ENCODE results near the gene KIF5B.
"Not testable (repeated sequence)": the region's sequence is repeated elsewhere in the genome, so short reads cannot be mapped to it uniquely, and the experiment has no call there.

KIF5B gene

GRCh38 chr10:31990937-31991336 is 65.3 kb downstream of the KIF5B start:
- no peak for TF ChIP-seq CTCF (conservative IDR thresholded peaks at IDR 0.05; ENCODE audit: low read depth, low read length)
- H3K4me3 ChIP-seq (IDR thresholded peaks at IDR 0.05; ENCODE audit: insufficient read depth, low read depth, low read length) = no peak overlapping the region
- no peaks in the 10 kb centered on the region for H3K79me2 ChIP-seq (ENCODE audit: insufficient read depth, low read depth)
- H3K4me2 ChIP-seq = no peak overlapping the region
- no peak overlapping the region for H3K9ac ChIP-seq
- H2AFZ ChIP-seq (ENCODE audit: low read depth) = no peak overlapping the region
- H3K27ac ChIP-seq = no peak overlapping the region
- H4K20me1 ChIP-seq (ENCODE audit: insufficient read depth) = no peaks in the 10 kb centered on the region
- H3K36me3 ChIP-seq (ENCODE audit: insufficient read depth) = no peaks in the 10 kb centered on the region
- H3K27me3 ChIP-seq (ENCODE audit: insufficient read depth, low read depth) = no peaks in the 10 kb centered on the region
- no peaks in the 10 kb centered on the region for H3K4me1 ChIP-seq (ENCODE audit: low read depth, poor library complexity, severe bottlenecking)

GRCh38 chr10:31987786-31988185 is 68.4 kb downstream of the KIF5B start:
- not testable (repeated sequence) for H3K27me3 ChIP-seq (ENCODE audit: insufficient read depth, low read depth); H2AFZ ChIP-seq (ENCODE audit: low read depth); H3K4me1 ChIP-seq (ENCODE audit: low read depth, poor library complexity, severe bottlenecking); H3K36me3 ChIP-seq (ENCODE audit: insufficient read depth); H3K9ac ChIP-seq; H3K4me3 ChIP-seq (IDR thresholded peaks at IDR 0.05; ENCODE audit: insufficient read depth, low read depth, low read length); H3K4me2 ChIP-seq; H4K20me1 ChIP-seq (ENCODE audit: insufficient read depth); H3K27ac ChIP-seq; H3K79me2 ChIP-seq (ENCODE audit: insufficient read depth, low read depth)

- no peaks in the 10 kb centered on the region for H3K36me3 ChIP-seq (ENCODE audit: insufficient read depth)
- TF ChIP-seq CTCF (conservative IDR thresholded peaks at IDR 0.05; ENCODE audit: low read depth, low read length) = no peak
- H3K27ac ChIP-seq = no peak overlapping the region
Measured at GRCh38 chr10:31982111-31982510, 74.1 kb downstream of the KIF5B start.

GRCh38 chr10:31980471-31980870 is 75.8 kb downstream of the KIF5B start:
- Histone ChIP-seq H3K27ac (no peak overlapping the region), H3K36me3 (ENCODE audit: insufficient read depth) (no peaks in the 10 kb centered on the region)

More at GRCh38 chr10:31982111-31982510, 74.1 kb downstream of the KIF5B start:
- Histone ChIP-seq H3K9ac (no peak overlapping the region), H3K79me2 (ENCODE audit: insufficient read depth, low read depth) (no peaks in the 10 kb centered on the region), H3K4me2 (no peak overlapping the region), H2AFZ (ENCODE audit: low read depth) (no peak overlapping the region), H3K4me1 (ENCODE audit: low read depth, poor library complexity, severe bottlenecking) (no peaks in the 10 kb centered on the region), H4K20me1 (ENCODE audit: insufficient read depth) (no peaks in the 10 kb centered on the region), H3K27me3 (ENCODE audit: insufficient read depth, low read depth) (no peaks in the 10 kb centered on the region), H3K4me3 (IDR thresholded peaks at IDR 0.05; ENCODE audit: insufficient read depth, low read depth, low read length) (no peak overlapping the region)

GRCh38 chr10:31979071-31979470 is 77.2 kb downstream of the KIF5B start:
- not testable (repeated sequence) for H3K27me3 ChIP-seq (ENCODE audit: insufficient read depth, low read depth); H2AFZ ChIP-seq (ENCODE audit: low read depth); H3K4me1 ChIP-seq (ENCODE audit: low read depth, poor library complexity, severe bottlenecking); H3K9ac ChIP-seq; H3K36me3 ChIP-seq (ENCODE audit: insufficient read depth); H3K27ac ChIP-seq; H3K4me2 ChIP-seq; H3K4me3 ChIP-seq (IDR thresholded peaks at IDR 0.05; ENCODE audit: insufficient read depth, low read depth, low read length); H3K79me2 ChIP-seq (ENCODE audit: insufficient read depth, low read depth); H4K20me1 ChIP-seq (ENCODE audit: insufficient read depth)

More at GRCh38 chr10:31980471-31980870, 75.8 kb downstream of the KIF5B start:
- H3K4me3 ChIP-seq (IDR thresholded peaks at IDR 0.05; ENCODE audit: insufficient read depth, low read depth, low read length) = no peak overlapping the region
- H3K9ac ChIP-seq = no peak overlapping the region
- H4K20me1 ChIP-seq (ENCODE audit: insufficient read depth) = no peaks in the 10 kb centered on the region
- H3K4me2 ChIP-seq = no peak overlapping the region
- no peak for TF ChIP-seq CTCF (conservative IDR thresholded peaks at IDR 0.05; ENCODE audit: low read depth, low read length)
- H3K27me3 ChIP-seq (ENCODE audit: insufficient read depth, low read depth) = no peaks in the 10 kb centered on the region
- H3K79me2 ChIP-seq (ENCODE audit: insufficient read depth, low read depth) = no peaks in the 10 kb centered on the region
- H2AFZ ChIP-seq (ENCODE audit: low read depth) = no peak overlapping the region
- H3K4me1 ChIP-seq (ENCODE audit: low read depth, poor library complexity, severe bottlenecking) = no peaks in the 10 kb centered on the region

All from KMS-11 (cell line).